Aorta (tissue), 5 donors: Measurements from ENCODE around the gene SURF6. TPM values are rescaled to one million over a fixed set of nuclear protein-coding genes. Genes with fewer than 3 reads are reported as not detected.
"Not testable (repeated sequence)": the region's sequence is repeated elsewhere in the genome, so short reads cannot be mapped to it uniquely, and the experiment has no call there.

Experiments
- ATAC-seq: fragments of 200-7000 bp; cut with Tn5 transposase; one replicate; pipeline ENCODE4 v1.9.1; 2022; ENCODE audit warnings: moderate library complexity; ENCODE audit not compliant: low FRiP score
- DNase-seq, 2 donors: peaks; one replicate each; pipeline ENCODE4 v3.0.0-alpha.2; 2020
- H3K27ac ChIP-seq, 2 donors: one replicate each; pipeline ENCODE4 v1.5.1; 2013; ENCODE audit warnings: low read length in 2 of 2, mild to moderate bottlenecking in 2 of 2, moderate library complexity in 2 of 2, control low read depth in 1 of 2, inconsistent platforms in 1 of 2, low read depth in 1 of 2
- H3K27me3 ChIP-seq, 2 donors: one replicate each; pipeline ENCODE4 v1.6.1; 2013; ENCODE audit warnings: control low read depth in 1 of 2, low read length in 1 of 2, mild to moderate bottlenecking in 1 of 2, moderate library complexity in 1 of 2; ENCODE audit not compliant: insufficient read depth in 2 of 2, control insufficient read depth in 1 of 2
- H3K36me3 ChIP-seq, 2 donors: one replicate each; pipeline ENCODE4 v1.6.1; 2013; ENCODE audit warnings: control low read depth in 1 of 2, low read length in 1 of 2, mild to moderate bottlenecking in 1 of 2; ENCODE audit not compliant: insufficient read depth in 2 of 2, control insufficient read depth in 1 of 2
- H3K4me1 ChIP-seq, 2 donors: one replicate each; pipeline ENCODE4 v1.6.1; 2013; ENCODE audit warnings: low read length in 2 of 2, control low read depth in 1 of 2, mild to moderate bottlenecking in 1 of 2, moderate library complexity in 1 of 2; ENCODE audit not compliant: insufficient read depth in 2 of 2, control insufficient read depth in 1 of 2
- H3K4me3 ChIP-seq, 2 donors: one replicate each; pipeline ENCODE4 v1.5.1; 2013; ENCODE audit warnings: low read length in 2 of 2, control low read depth in 1 of 2, mild to moderate bottlenecking in 1 of 2
- H3K9me3 ChIP-seq: one replicate; pipeline ENCODE4 v1.6.1; 2013; ENCODE audit warnings: mild to moderate bottlenecking, low read length; ENCODE audit not compliant: control insufficient read depth
- WGBS, 2 donors: extraction: QIAGEN DNeasy Blood & Tissue Kit; methylation state at CpG; one replicate each; pipeline ENCODE4 v1.1.7; 2013; 5-methylcytosine and 5-hydroxymethylcytosine counted together
- intact Hi-C, 2 donors: fragments of 100-400 bp; cut with DNase I; formaldehyde crosslinking; loops; one replicate each; pipeline versions ENCODE4 v1.14.2 to v1.15.0; 2022
- polyA plus RNA-seq, 2 donors: library from polyadenylated mRNA; stranded (reverse); fragments of 200-250 nt; gene quantifications; one replicate each; pipeline ENCODE4 v1.2.3, GENCODE V29; 2013
- total RNA-seq, 2 donors: library from RNA; stranded (reverse); fragmentation: NEBNext Ultra II Directional; extraction: Animal tissue kit (Norgen Biotek cat#: 25700); gene quantifications; one replicate each; pipeline ENCODE4 v1.2.1, GENCODE V29; 2021
- donor health status: healthy with polysubstance abuse.
- donor health status: Bipolar disorder and iron deficiency.
- donor health status: DM: no; HTN: no; CAD: no.
- donor health status: DM: no; HTN: no; CAD: no.
- donor health status: DM: yes; HTN: yes; CAD: no.

Gene SURF6
- total and polyA plus RNA-seq, 4 donors = 13.3 to 23.6 (median 16.0) TPM

- ATAC-seq, DNase-seq, H3K4me1 ChIP-seq, H3K4me3 ChIP-seq, H3K27me3 ChIP-seq, H3K36me3 ChIP-seq, H3K9me3 ChIP-seq, H3K27ac ChIP-seq, intact Hi-C loops: not testable (repeated sequence)
- 72 to 79% methylated on average over 13 of the region's 13 CpGs for WGBS, 2 donors
Observed at GRCh38 chr9:133317551-133317950, 18.4 kb downstream of the SURF6 start.

GRCh38 chr9:133315997-133316396, 20.0 kb downstream of the SURF6 start:
- no peak for ATAC-seq
- 64 to 82% methylated on average over 2 of the region's 2 CpGs for WGBS, 2 donors
- H3K27ac ChIP-seq = no peak overlapping the region

GRCh38 chr9:133309608-133310007, 26.4 kb downstream of the SURF6 start:
- DNase-seq (no peak), ATAC-seq (no peak)
- H3K27me3 ChIP-seq = no peaks in the 10 kb centered on the region
- peaks cover 2% of the 10 kb centered on the region for H3K9me3 ChIP-seq
- H3K4me3 ChIP-seq = no peak overlapping the region
- H3K27ac ChIP-seq = no peak overlapping the region
- intact Hi-C loops = no loop called here
- H3K36me3 ChIP-seq = no peaks in the 10 kb centered on the region
- whole genome bisulfite sequencing, 2 donors = 82 to 83% methylated on average over 6 of the region's 6 CpGs
- no peaks in the 10 kb centered on the region for H3K4me1 ChIP-seq

More at GRCh38 chr9:133315997-133316396, 20.0 kb downstream of the SURF6 start:
- no peaks in the 10 kb centered on the region for H3K9me3 ChIP-seq
- DNase-seq = no peak
- intact Hi-C loops = no loop called here
- no peaks in the 10 kb centered on the region for H3K27me3 ChIP-seq
- H3K4me1 ChIP-seq = no peaks in the 10 kb centered on the region
- no peaks in the 10 kb centered on the region for H3K36me3 ChIP-seq
- H3K4me3 ChIP-seq = no peak overlapping the region

GRCh38 chr9:133307301-133307700, 28.7 kb downstream of the SURF6 start:
- 66 to 71% methylated on average over 16 of the region's 16 CpGs for WGBS, 2 donors
- no peak overlapping the region for H3K4me3 ChIP-seq
- H3K36me3 ChIP-seq = no peaks in the 10 kb centered on the region
- H3K27ac ChIP-seq = no peak overlapping the region
- intact Hi-C loops = no loop called here
- no peak for ATAC-seq
- DNase-seq = no peak
- no peaks in the 10 kb centered on the region for H3K27me3 ChIP-seq
- H3K4me1 ChIP-seq = no peaks in the 10 kb centered on the region
- H3K9me3 ChIP-seq = peaks cover 2% of the 10 kb centered on the region

GRCh38 chr9:133306242-133307204, 29.5 kb downstream of the SURF6 start:
- WGBS, 2 donors = 74% methylated on average over 31 of the region's 31 CpGs
- intact Hi-C loops = no loop called here
- DNase-seq (no peak), ATAC-seq (no peak)
- Histone ChIP-seq H3K27me3 (no peaks in the 10 kb centered on the region), H3K36me3 (no peaks in the 10 kb centered on the region), H3K4me3 (no peak overlapping the region), H3K27ac (no peak overlapping the region), H3K9me3 (peaks cover 2% of the 10 kb centered on the region), H3K4me1 (no peaks in the 10 kb centered on the region)

- intact Hi-C loops = no loop called here
- Histone ChIP-seq H3K9me3 (peaks cover 2% of the 10 kb centered on the region), H3K4me1 (no peaks in the 10 kb centered on the region), H3K4me3 (no peak overlapping the region), H3K36me3 (no peaks in the 10 kb centered on the region), H3K27me3 (no peaks in the 10 kb centered on the region), H3K27ac (no peak overlapping the region)
- ATAC-seq = no peak
- WGBS, 2 donors = 87 to 88% methylated on average over 23 of the region's 23 CpGs
- DNase-seq = no peak
Observed at GRCh38 chr9:133305731-133306130, 30.3 kb downstream of the SURF6 start.

- Histone ChIP-seq H3K4me1 (no peaks in the 10 kb centered on the region), H3K4me3 (no peak overlapping the region), H3K36me3 (no peaks in the 10 kb centered on the region), H3K27ac (no peak overlapping the region), H3K9me3 (peaks cover 1% of the 10 kb centered on the region), H3K27me3 (no peaks in the 10 kb centered on the region)
- ATAC-seq (no peak), DNase-seq (no peak)
- intact Hi-C loops = no loop called here
- 81 to 82% methylated on average over 36 to 38 of the region's 38 CpGs for WGBS, 2 donors
Observed at GRCh38 chr9:133304477-133305377, 31.3 kb downstream of the SURF6 start.

GRCh38 chr9:133304158-133304470, 31.9 kb downstream of the SURF6 start:
- Histone ChIP-seq H3K4me3 (no peak overlapping the region), H3K9me3 (no peaks in the 10 kb centered on the region), H3K4me1 (no peaks in the 10 kb centered on the region), H3K27ac (no peak overlapping the region), H3K27me3 (no peaks in the 10 kb centered on the region), H3K36me3 (no peaks in the 10 kb centered on the region)
- 45 to 51% methylated on average over 13 of the region's 13 CpGs for WGBS, 2 donors
- no peak for DNase-seq
- intact Hi-C loops = no loop called here
- ATAC-seq = no peak
